Mucosa of descending colon (tissue), 3 donors: ENCODE results near the gene STARD6. TPM values are rescaled to one million over a fixed set of nuclear protein-coding genes. Genes with fewer than 3 reads are reported as not detected.

Experiments used
- ATAC-seq: fragments of 200-7000 bp; cut with Tn5 transposase; one replicate; pipeline ENCODE4 v1.9.1; 2020; ENCODE audit warnings: mild to moderate bottlenecking, moderate library complexity
- DNase-seq, 3 donors: peaks; one replicate each; pipeline ENCODE4 v3.0.0-alpha.2; 2020
- H3K36me3 ChIP-seq: fragments of 200-600 bp; one replicate; pipeline ENCODE4 v1.8.0; 2021; ENCODE audit warnings: low read depth, mild to moderate bottlenecking
- H3K4me1 ChIP-seq: fragments of 200-600 bp; one replicate; pipeline ENCODE4 v1.8.0; 2021; ENCODE audit warnings: low read depth, mild to moderate bottlenecking
- H3K4me3 ChIP-seq: fragments of 200-600 bp; one replicate; pipeline ENCODE4 v1.8.0; 2021; ENCODE audit warnings: mild to moderate bottlenecking
- H3K9me3 ChIP-seq: fragments of 200-600 bp; one replicate; pipeline ENCODE4 v1.8.0; 2021; ENCODE audit warnings: mild to moderate bottlenecking
- intact Hi-C, 2 donors: fragments of 100-400 bp; cut with DNase I in 1 of 2; cut with micrococcal nuclease in 1 of 2; formaldehyde crosslinking; loops; one replicate each; pipeline versions ENCODE4 v1.11.0 to v1.11.1; 2022; cut with DNase I, micrococcal nuclease
- total RNA-seq, 3 donors: library from RNA; stranded (reverse); fragmentation: NEBNext Ultra II Directional in 2 of 3; extraction: Animal tissue kit (Norgen Biotek cat#: 25700) in 2 of 3; gene quantifications; one replicate each; pipeline versions ENCODE4 v1.2.1 to v1.2.4, GENCODE V29; 2021 to 2023
- TF ChIP-seq, protein P1 (sequence below): fragments of 200-600 bp; IDR thresholded peaks from one replicate; pipeline ENCODE4 v1.8.0; 2022; ENCODE audit warnings: antibody characterized with exemption, mild to moderate bottlenecking
- donor health status: DM: no; HTN: no; CAD: no; lungs with moderate emphysema.
- donor health status: DM: no; HTN: no; CAD: no.
- donor health status: DM: no; HTN: yes; CAD: no.

STARD6 gene
- total RNA-seq, 3 donors from 2014 or later = not detected

DNA sequence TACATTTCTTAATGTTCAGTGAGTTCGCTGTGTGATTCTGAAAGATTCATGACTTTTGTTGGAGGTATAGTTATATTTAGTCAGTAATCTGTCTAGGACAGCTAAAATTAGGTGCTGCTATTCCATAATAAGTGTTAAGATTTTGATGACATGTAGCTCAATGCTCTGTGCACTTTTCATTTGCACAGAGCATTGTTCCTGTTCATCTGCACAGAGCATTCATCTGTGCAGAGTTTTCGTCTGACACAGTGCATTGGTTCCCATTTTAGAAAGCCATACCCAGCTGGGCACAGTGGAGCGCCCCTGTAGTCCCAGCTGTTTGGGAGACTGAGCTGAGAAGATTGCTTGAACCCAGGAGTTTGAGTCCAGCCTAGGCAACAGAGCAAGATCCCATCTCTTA, 79.8 kb downstream of the STARD6 start:
- intact Hi-C loops = no loop called here
- H3K4me3 ChIP-seq = no peak overlapping the region
- DNase-seq (no peak), ATAC-seq (no peak)
- H3K36me3 ChIP-seq = no peaks in the 10 kb centered on the region
- no peaks in the 10 kb centered on the region for H3K4me1 ChIP-seq
- no peaks in the 10 kb centered on the region for H3K9me3 ChIP-seq
- TF ChIP-seq, protein P1, sequence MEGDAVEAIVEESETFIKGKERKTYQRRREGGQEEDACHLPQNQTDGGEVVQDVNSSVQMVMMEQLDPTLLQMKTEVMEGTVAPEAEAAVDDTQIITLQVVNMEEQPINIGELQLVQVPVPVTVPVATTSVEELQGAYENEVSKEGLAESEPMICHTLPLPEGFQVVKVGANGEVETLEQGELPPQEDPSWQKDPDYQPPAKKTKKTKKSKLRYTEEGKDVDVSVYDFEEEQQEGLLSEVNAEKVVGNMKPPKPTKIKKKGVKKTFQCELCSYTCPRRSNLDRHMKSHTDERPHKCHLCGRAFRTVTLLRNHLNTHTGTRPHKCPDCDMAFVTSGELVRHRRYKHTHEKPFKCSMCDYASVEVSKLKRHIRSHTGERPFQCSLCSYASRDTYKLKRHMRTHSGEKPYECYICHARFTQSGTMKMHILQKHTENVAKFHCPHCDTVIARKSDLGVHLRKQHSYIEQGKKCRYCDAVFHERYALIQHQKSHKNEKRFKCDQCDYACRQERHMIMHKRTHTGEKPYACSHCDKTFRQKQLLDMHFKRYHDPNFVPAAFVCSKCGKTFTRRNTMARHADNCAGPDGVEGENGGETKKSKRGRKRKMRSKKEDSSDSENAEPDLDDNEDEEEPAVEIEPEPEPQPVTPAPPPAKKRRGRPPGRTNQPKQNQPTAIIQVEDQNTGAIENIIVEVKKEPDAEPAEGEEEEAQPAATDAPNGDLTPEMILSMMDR = no peak

Other genes with a start within 250 kb of the STARD6 start
- 100 to 1,000 TPM in 2 of 3 donors, 10 to 100 TPM in 1; 83.3 to 108 (median 106) TPM for gene MBD2, start 133.2 kb downstream of the STARD6 start, total RNA-seq
- gene POLI, start 88.3 kb downstream of the STARD6 start, total RNA-seq = 10 to 100 TPM; 14.2 to 33.2 (median 15.4) TPM
- 1 to 10 TPM; 2.1 to 3.7 (median 3.1) TPM for gene C18orf54, start within 50 bp of the STARD6 start, total RNA-seq
- gene DYNAP, start 233.4 kb upstream of the STARD6 start, total RNA-seq = not detected